Measurements from ENCODE around the gene FTCD. TPM values are rescaled to one million over a fixed set of nuclear protein-coding genes. Genes with fewer than 3 reads are reported as not detected.
"Not testable (repeated sequence)": the region's sequence is repeated elsewhere in the genome, so short reads cannot be mapped to it uniquely, and the experiment has no call there.

Gene FTCD
- total RNA-seq, 1 donor from 2014 or later: 0.33 TPM

GRCh38 chr21:46172863-46173528, 17.6 kb upstream of the FTCD start:
- Histone ChIP-seq H3K36me3 (ENCODE audit: control insufficient read depth, insufficient read depth, low read length) (no peaks in the 10 kb centered on the region), H3K27me3 (ENCODE audit: control insufficient read depth, insufficient read depth, low read length) (no peaks in the 10 kb centered on the region), H3K4me3 (ENCODE audit: low read depth, low read length) (no peak overlapping the region)
- no peak for TF ChIP-seq CTCF (IDR thresholded peaks at IDR 0.05; ENCODE audit: insufficient read depth, low read length, poor library complexity, severe bottlenecking)
- no peak for DNase-seq (ENCODE audit: low read depth)

GRCh38 chr21:46171996-46172862, 16.9 kb upstream of the FTCD start:
- Histone ChIP-seq H3K4me3 (ENCODE audit: low read depth, low read length) (no peak overlapping the region), H3K36me3 (ENCODE audit: control insufficient read depth, insufficient read depth, low read length) (no peaks in the 10 kb centered on the region), H3K27me3 (ENCODE audit: control insufficient read depth, insufficient read depth, low read length) (no peaks in the 10 kb centered on the region)
- DNase-seq (ENCODE audit: low read depth): no peak
- TF ChIP-seq CTCF (IDR thresholded peaks at IDR 0.05; ENCODE audit: insufficient read depth, low read length, poor library complexity, severe bottlenecking): no peak

- Histone ChIP-seq H3K36me3 (ENCODE audit: control insufficient read depth, insufficient read depth, low read length) (no peaks in the 10 kb centered on the region), H3K27me3 (ENCODE audit: control insufficient read depth, insufficient read depth, low read length) (no peaks in the 10 kb centered on the region), H3K4me3 (ENCODE audit: low read depth, low read length) (no peak overlapping the region)
- no peak for TF ChIP-seq CTCF (IDR thresholded peaks at IDR 0.05; ENCODE audit: insufficient read depth, low read length, poor library complexity, severe bottlenecking)
- no peak for DNase-seq (ENCODE audit: low read depth)
These were observed 16.2 kb upstream of the FTCD start for GRCh38 chr21:46171585-46171984.

GRCh38 chr21:46170436-46171193, 15.2 kb upstream of the FTCD start:
- H3K4me3 ChIP-seq (ENCODE audit: low read depth, low read length); DNase-seq (ENCODE audit: low read depth); H3K36me3 ChIP-seq (ENCODE audit: control insufficient read depth, insufficient read depth, low read length); H3K27me3 ChIP-seq (ENCODE audit: control insufficient read depth, insufficient read depth, low read length): not testable (repeated sequence)

GRCh38 chr21:46168659-46169386, 13.4 kb upstream of the FTCD start:
- no peak overlapping the region for H3K4me3 ChIP-seq (ENCODE audit: low read depth, low read length)
- no peaks in the 10 kb centered on the region for H3K27me3 ChIP-seq (ENCODE audit: control insufficient read depth, insufficient read depth, low read length)
- DNase-seq (ENCODE audit: low read depth): no peak
- no peak for TF ChIP-seq CTCF (IDR thresholded peaks at IDR 0.05; ENCODE audit: insufficient read depth, low read length, poor library complexity, severe bottlenecking)
- H3K36me3 ChIP-seq (ENCODE audit: control insufficient read depth, insufficient read depth, low read length): no peaks in the 10 kb centered on the region
